H1 (cell line): ENCODE results near the gene NDFIP2. TPM values are rescaled to one million over a fixed set of nuclear protein-coding genes. Genes with fewer than 3 reads are reported as not detected.

Source experiments
- CTCF ChIA-PET: fragments of 300-600 bp; sonication (Branson Sonifier 250); formaldehyde crosslinking; loops from one replicate; lab custom pipeline; 2021; ENCODE audit not compliant: partially characterized antibody; lab: Charles Lee
- POLR2A ChIA-PET: fragments of 300-600 bp; sonication (Branson Sonifier 250); formaldehyde crosslinking; loops from one replicate; lab custom pipeline; 2021; ENCODE audit warnings: inconsistent platforms; ENCODE audit not compliant: partially characterized antibody; lab: Charles Lee
- DNase-seq, 2 experiments: peaks; one replicate each; pipeline versions ENCODE4 v3.0.0 to v3.0.0-alpha.2; 2010 to 2022; ENCODE audit warnings: low spot score in 2 of 2, low read depth in 1 of 2, mixed read lengths in 1 of 2
- FAIRE-seq: peaks from 2 replicates; lab custom pipeline; 2011; peaks lifted over from hg19 to GRCh38; lab: Jason Lieb, UNC
- H2AFZ ChIP-seq: 2 replicates; pipeline ENCODE4 v1.8.1; 2012; ENCODE audit warnings: low read length, inconsistent platforms
- H2AK5ac ChIP-seq: 2 replicates; pipeline ENCODE4 v1.6.1; 2013; ENCODE audit warnings: low read depth, low read length
- H2BK120ac ChIP-seq: replicated peaks from 2 replicates; pipeline ENCODE3; 2013; ENCODE audit warnings: low read depth, low read length, inconsistent platforms
- H2BK12ac ChIP-seq: 2 replicates; pipeline ENCODE4 v1.6.1; 2013; ENCODE audit warnings: low read depth, low read length
- H2BK15ac ChIP-seq: 2 replicates; pipeline ENCODE4 v1.6.1; 2013; ENCODE audit warnings: low read length
- H2BK20ac ChIP-seq: 2 replicates; pipeline ENCODE4 v1.6.1; 2013; ENCODE audit warnings: low read length
- H2BK5ac ChIP-seq: 2 replicates; pipeline ENCODE4 v1.6.1; 2013; ENCODE audit warnings: low read depth, low read length
- H3K14ac ChIP-seq: 2 replicates; pipeline ENCODE4 v1.6.1; 2013; ENCODE audit warnings: inconsistent platforms; ENCODE audit not compliant: insufficient read length
- H3K18ac ChIP-seq: 2 replicates; pipeline ENCODE4 v1.6.1; 2013; ENCODE audit warnings: low read length; ENCODE audit errors: extremely low read depth
- H3K23ac ChIP-seq: 2 replicates; pipeline ENCODE4 v1.6.1; 2013; ENCODE audit warnings: inconsistent platforms; ENCODE audit not compliant: insufficient read length
- H3K23me2 ChIP-seq: 2 replicates; pipeline ENCODE4 v1.6.1; 2013; ENCODE audit warnings: low read depth, low read length
- H3K27ac ChIP-seq: 2 replicates; pipeline ENCODE4 v1.6.1; 2011; ENCODE audit warnings: low read depth, low read length, inconsistent platforms
- H3K27me3 ChIP-seq, 4 experiments: replicated peaks in 1 of 4; 1 replicate in 1 of 4; 2 replicates in 3 of 4; pipeline versions ENCODE4 v1.6.1 to v1.8.1; 2011 to 2013; ENCODE audit warnings: low read length in 3 of 4, mild to moderate bottlenecking in 3 of 4, inconsistent platforms in 2 of 4, mixed read lengths in 2 of 4, moderate library complexity in 1 of 4; ENCODE audit not compliant: control insufficient read depth in 3 of 4, insufficient read depth in 3 of 4; ENCODE audit errors: extremely low read depth in 1 of 4
- H3K36me3 ChIP-seq, 4 experiments: 2 replicates each; pipeline versions ENCODE4 v1.6.1 to v1.8.1; 2011 to 2013; ENCODE audit warnings: mild to moderate bottlenecking in 4 of 4, low read length in 3 of 4, moderate library complexity in 2 of 4, control low read depth in 1 of 4, inconsistent platforms in 1 of 4; ENCODE audit not compliant: insufficient read depth in 4 of 4, control insufficient read depth in 2 of 4
- H3K4ac ChIP-seq: replicated peaks from 2 replicates; pipeline ENCODE3; 2013; ENCODE audit warnings: low read length, low read depth, mixed read lengths, inconsistent platforms; ENCODE audit not compliant: insufficient read length
- H3K4me1 ChIP-seq, 4 experiments: replicated peaks in 1 of 4; 1 replicate in 1 of 4; 2 replicates in 3 of 4; pipeline versions ENCODE4 v1.6.1 to v1.8.1; 2011 to 2013; ENCODE audit warnings: low read length in 3 of 4, inconsistent platforms in 2 of 4, mixed read lengths in 1 of 4; ENCODE audit not compliant: insufficient read depth in 4 of 4, control insufficient read depth in 3 of 4
- H3K4me2 ChIP-seq, 2 experiments: 2 replicates each; pipeline versions ENCODE4 v1.6.1 to v1.8.1; 2011 to 2013; ENCODE audit warnings: low read depth in 2 of 2, low read length in 2 of 2, control low read depth in 1 of 2, inconsistent platforms in 1 of 2, mild to moderate bottlenecking in 1 of 2; ENCODE audit not compliant: insufficient read depth in 1 of 2
- H3K4me3 ChIP-seq, 4 experiments: fragments of 200-600, 300-600 bp in 1 of 4; sonication (generic), shearing (Covaris generic), sonication (Bioruptor Twin) in 1 of 4; 2 replicates each; pipeline versions ENCODE4 v1.5.1 to v1.8.1; 2011 to 2016; ENCODE audit warnings: low read length in 4 of 4, low read depth in 3 of 4, control low read depth in 2 of 4, inconsistent platforms in 2 of 4, mild to moderate bottlenecking in 2 of 4, mixed read lengths in 1 of 4, moderate library complexity in 1 of 4; ENCODE audit not compliant: insufficient read depth in 2 of 4; ENCODE audit errors: extremely low read depth in 1 of 4
- H3K56ac ChIP-seq: replicated peaks from 2 replicates; pipeline ENCODE3; 2013; ENCODE audit warnings: low read depth, mild to moderate bottlenecking, mixed read lengths, low read length, inconsistent platforms; ENCODE audit not compliant: insufficient read length
- H3K79me1 ChIP-seq: 2 replicates; pipeline ENCODE4 v1.6.1; 2013; ENCODE audit warnings: low read depth, low read length, control low read depth
- H3K79me2 ChIP-seq, 2 experiments: 2 replicates each; pipeline versions ENCODE4 v1.6.1 to v1.8.1; 2012 to 2013; ENCODE audit warnings: low read length in 2 of 2, mild to moderate bottlenecking in 2 of 2, inconsistent platforms in 1 of 2; ENCODE audit not compliant: insufficient read depth in 2 of 2, control insufficient read depth in 1 of 2
- H3K9ac ChIP-seq, 4 experiments: replicated peaks in 1 of 4; 1 replicate in 1 of 4; 2 replicates in 3 of 4; pipeline versions ENCODE4 v1.6.1 to v1.8.1; 2011 to 2013; ENCODE audit warnings: low read depth in 3 of 4, low read length in 3 of 4, control low read depth in 2 of 4, mild to moderate bottlenecking in 2 of 4, moderate library complexity in 2 of 4, inconsistent platforms in 1 of 4; ENCODE audit errors: extremely low read depth in 1 of 4
- H3K9me3 ChIP-seq, 2 experiments: 2 replicates each; pipeline versions ENCODE4 v1.6.1 to v1.8.1; 2012 to 2013; ENCODE audit warnings: mild to moderate bottlenecking in 2 of 2, moderate library complexity in 2 of 2, control low read depth in 1 of 2, inconsistent platforms in 1 of 2, low read depth in 1 of 2, low read length in 1 of 2, mixed read lengths in 1 of 2; ENCODE audit not compliant: insufficient read depth in 2 of 2
- H4K20me1 ChIP-seq, 2 experiments: replicated peaks in 1 of 2; 2 replicates each; pipeline versions ENCODE3 to v1.8.1; 2011 to 2013; ENCODE audit warnings: inconsistent platforms in 2 of 2, low read length in 2 of 2, mild to moderate bottlenecking in 1 of 2; ENCODE audit not compliant: insufficient read depth in 2 of 2, control insufficient read depth in 1 of 2
- H4K5ac ChIP-seq: 2 replicates; pipeline ENCODE4 v1.6.1; 2013; ENCODE audit warnings: low read length, low read depth, mixed read lengths, inconsistent platforms; ENCODE audit not compliant: insufficient read length
- H4K8ac ChIP-seq: 2 replicates; pipeline ENCODE4 v1.8.0; 2013; ENCODE audit warnings: mild to moderate bottlenecking, moderate library complexity, low read length, inconsistent platforms; ENCODE audit not compliant: insufficient read depth; ENCODE audit errors: extremely low read depth
- H4K91ac ChIP-seq: replicated peaks from 2 replicates; pipeline ENCODE3; 2013; ENCODE audit warnings: low read length, mixed read lengths, inconsistent platforms; ENCODE audit not compliant: insufficient read length
- BACH1 ChIP-seq: IDR thresholded peaks from 2 replicates; pipeline ENCODE4 v1.6.1; 2012; ENCODE audit warnings: low read length, improper control_type of control experiment
- HDAC6 ChIP-seq: IDR thresholded peaks from one replicate; pipeline ENCODE4 v1.7.1; 2012; ENCODE audit warnings: low read depth, mild to moderate bottlenecking, inconsistent platforms, low read length, moderate library complexity
- RFX5 ChIP-seq: IDR thresholded peaks from 2 replicates; pipeline ENCODE4 v1.6.1; 2011; ENCODE audit warnings: low read depth, low read length, improper control_type of control experiment, borderline replicate concordance
- TAF1 ChIP-seq: IDR thresholded peaks from 2 replicates; pipeline ENCODE4 v1.6.1; 2011; ENCODE audit warnings: mild to moderate bottlenecking, low read depth, low read length
- WGBS, 2 experiments: shearing (Covaris generic) in 1 of 2; methylation state at CpG; one replicate each; pipeline versions ENCODE4 v1.1.6 to v1.1.7; 2013 to 2015; ENCODE audit warnings: low lambda C conversion rate in 2 of 2, mixed read lengths in 2 of 2, inconsistent platforms in 1 of 2, low coverage in 1 of 2, missing lambda C conversion rate in 1 of 2; ENCODE audit not compliant: insufficient replicate concordance in 2 of 2, insufficient coverage in 1 of 2, insufficient read length in 1 of 2; ENCODE audit errors: extremely low coverage in 1 of 2, missing lambda C conversion rate in 1 of 2; 5-methylcytosine and 5-hydroxymethylcytosine counted together
- polyA plus RNA-seq, 7 experiments: library from polyadenylated mRNA; depleted of rRNA in 3 of 7; stranded (reverse) in 5 of 7; unstranded in 2 of 7; fragments of >200 nt in 5 of 7; fragments of 200-250 nt in 2 of 7; gene quantifications; 1 replicate in 5 of 7; 2 replicates in 1 of 7; 4 replicates in 1 of 7; pipeline versions ENCODE4 v1.2.1 to v1.2.3, GENCODE V29; 2011 to 2013; ENCODE audit warnings: missing spikeins in 2 of 7, mixed read lengths in 2 of 7
- total RNA-seq: library from RNA; stranded (reverse); fragmentation: NEBNext Ultra II Directional; extraction: Animal tissue kit (Norgen Biotek cat#: 25700); gene quantifications from 2 replicates; pipeline ENCODE4 v1.2.1, GENCODE V29; 2021
- TF ChIP-seq, protein P1 (sequence below): IDR thresholded peaks from 2 replicates; pipeline ENCODE4 v1.6.1; 2012; ENCODE audit warnings: inconsistent platforms

The NDFIP2 gene
- total and polyA plus RNA-seq, 2 of the 8 experiments (the other 6 are each of a cell fraction or from before 2014, with no cell fraction given): 11.1 to 32.9 TPM

DNA sequence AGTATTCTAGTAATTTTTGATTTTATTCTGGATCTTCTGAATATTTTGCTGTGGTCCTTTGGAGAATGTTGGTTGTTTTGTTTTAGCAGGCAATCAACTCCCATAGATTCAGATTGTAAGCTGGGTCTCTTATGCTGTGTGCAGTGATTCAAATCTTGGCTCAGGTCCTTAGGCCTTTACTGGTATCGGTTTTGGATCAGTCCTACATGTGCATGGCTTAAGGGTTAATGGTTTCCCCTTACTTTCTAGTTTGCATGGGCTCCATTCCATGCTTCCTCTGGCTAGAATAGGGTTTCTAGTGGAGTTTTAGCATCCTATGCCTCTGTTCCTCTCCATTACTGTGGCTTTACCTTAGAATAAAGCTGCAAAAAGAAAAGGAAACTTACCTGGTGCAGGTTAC lies 16.1 kb downstream of the NDFIP2 start:
- H2AFZ ChIP-seq: no peak overlapping the region
- no peak overlapping the region for H2BK12ac ChIP-seq
- no peak overlapping the region for H2AK5ac ChIP-seq
- no peak overlapping the region for H2BK5ac ChIP-seq
- 0 out of 7 replicates have a peak overlapping the region, but pooled peaks of 1 of the 4 experiments have one; percentile 18 for H3K9ac ChIP-seq
- no peaks in the 10 kb centered on the region for H3K36me3 ChIP-seq
- H3K4me1 ChIP-seq: peaks cover 0 to 5% (median 3%) of the 10 kb centered on the region in 4 experiments; a peak in 3 of 7 replicates
- H3K23me2 ChIP-seq: no peaks in the 10 kb centered on the region
- no peak overlapping the region for H2BK120ac ChIP-seq
- peaks cover 0 to 72% of the 10 kb centered on the region in 2 experiments; a peak in 3 of 4 replicates for H3K79me2 ChIP-seq
- ChIA-PET POLR2A (interaction anchor here (0.6 to 1.0 kb wide), 2 partner anchors 14 to 91 kb away, joined by 3 read pairs; partner anchors contain the start of gene RBM26), CTCF (interaction anchor here (1.0 to 1.4 kb wide), 2 partner anchors 15 to 72 kb away, joined by 4 to 6 read pairs; partner anchors contain the start of gene NDFIP2)
- no peak overlapping the region for H3K18ac ChIP-seq
- peak overlapping the region; percentile 38 for H4K5ac ChIP-seq
- no peaks in the 10 kb centered on the region; the same call in 1 of the 2 replicates for H3K79me1 ChIP-seq
- H2BK20ac ChIP-seq: no peak overlapping the region
- H3K56ac ChIP-seq: no peak overlapping the region
- no peak for TF ChIP-seq HDAC6
- no peak for TF ChIP-seq TAF1
- TF ChIP-seq, protein P1, sequence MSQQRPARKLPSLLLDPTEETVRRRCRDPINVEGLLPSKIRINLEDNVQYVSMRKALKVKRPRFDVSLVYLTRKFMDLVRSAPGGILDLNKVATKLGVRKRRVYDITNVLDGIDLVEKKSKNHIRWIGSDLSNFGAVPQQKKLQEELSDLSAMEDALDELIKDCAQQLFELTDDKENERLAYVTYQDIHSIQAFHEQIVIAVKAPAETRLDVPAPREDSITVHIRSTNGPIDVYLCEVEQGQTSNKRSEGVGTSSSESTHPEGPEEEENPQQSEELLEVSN: no peak
- no peak for TF ChIP-seq RFX5
- no peak for TF ChIP-seq BACH1
- H4K8ac ChIP-seq: no peak overlapping the region
- no peak overlapping the region for H3K4ac ChIP-seq
- H3K9me3 ChIP-seq: no peaks in the 10 kb centered on the region
- no peak overlapping the region for H3K4me2 ChIP-seq
- H3K27ac ChIP-seq: no peak overlapping the region
- no peaks in the 10 kb centered on the region for H3K27me3 ChIP-seq
- H4K20me1 ChIP-seq: peaks cover 0 to 3% of the 10 kb centered on the region in 2 experiments
- H2BK15ac ChIP-seq: no peak overlapping the region
- H3K4me3 ChIP-seq: no peak overlapping the region
- no peak overlapping the region for H4K91ac ChIP-seq
- no peak for DNase-seq
- 53% methylated on average over 1 of the region's 1 CpG; no CpG with 5 or more reads in 1 of the 2 experiments for WGBS, 2 experiments
- FAIRE-seq: no peak
- no peak overlapping the region for H3K14ac ChIP-seq
- no peak overlapping the region for H3K23ac ChIP-seq
